ENCODE data around the gene PRH2.

PRH2 gene

GRCh38 chr12:10940389-10940788 is 11.4 kb downstream of the PRH2 start:
- ChIA-PET CTCF (no interaction called here), POLR2A (no interaction called here)
- TF ChIP-seq ZNF747 (tag by site-specific recombination; IDR thresholded peaks at IDR 0.05) (no peak), ZNF561 (tag by site-specific recombination; IDR thresholded peaks at IDR 0.05; ENCODE audit: borderline replicate concordance) (no peak), KLF16 (tag by site-specific recombination; IDR thresholded peaks at IDR 0.05) (no peak)
- Histone ChIP-seq H3K9me3 (ENCODE audit: control insufficient read depth, insufficient read depth, low read depth, low read length) (no peaks in the 10 kb centered on the region), H3K4me3 (ENCODE audit: low read depth, low read length) (no peak overlapping the region), H3K27ac (ENCODE audit: extremely low read depth, low read depth, low read length) (no peak overlapping the region), H3K36me3 (ENCODE audit: control insufficient read depth in 2 of 2, insufficient read depth in 1 of 2, low read length in 2 of 2) (no peaks in the 10 kb centered on the region), H3K4me1 (ENCODE audit: control insufficient read depth, insufficient read depth, low read length) (no peaks in the 10 kb centered on the region)

- no peak for TF ChIP-seq ZNF214 (tag by site-specific recombination; IDR thresholded peaks at IDR 0.05; ENCODE audit: borderline replicate concordance)
- TF ChIP-seq ZNF398 (tag by site-specific recombination; IDR thresholded peaks at IDR 0.05) = no peak
- TF ChIP-seq ZBTB6 (tag by site-specific recombination; IDR thresholded peaks at IDR 0.05) = no peak
- TF ChIP-seq ZBTB48 (tag by site-specific recombination; IDR thresholded peaks at IDR 0.05) = no peak
- no peak for TF ChIP-seq ZNF146 (tag by site-specific recombination; IDR thresholded peaks at IDR 0.05)
- TF ChIP-seq ZNF26 (tag by site-specific recombination; IDR thresholded peaks at IDR 0.05) = no peak
- no peak for TF ChIP-seq KLF17 (tag by site-specific recombination; IDR thresholded peaks at IDR 0.05)
- no peaks in the 10 kb centered on the region for H3K9me3 ChIP-seq (ENCODE audit: control insufficient read depth, insufficient read depth, low read depth, low read length)
- no peak overlapping the region for H3K27ac ChIP-seq (ENCODE audit: extremely low read depth, low read depth, low read length)
- POLR2A ChIA-PET = no interaction called here
- H3K36me3 ChIP-seq (ENCODE audit: control insufficient read depth in 2 of 2, insufficient read depth in 1 of 2, low read length in 2 of 2) = no peaks in the 10 kb centered on the region
- CTCF ChIA-PET = no interaction called here
- no peaks in the 10 kb centered on the region for H3K4me1 ChIP-seq (ENCODE audit: control insufficient read depth, insufficient read depth, low read length)
- no peak overlapping the region for H3K4me3 ChIP-seq (ENCODE audit: low read depth, low read length)
Measured at GRCh38 chr12:10941369-10941768, 12.3 kb downstream of the PRH2 start.

GRCh38 chr12:10941916-10942607 is 13.0 kb downstream of the PRH2 start:
- Histone ChIP-seq H3K4me1 (ENCODE audit: control insufficient read depth, insufficient read depth, low read length) (no peaks in the 10 kb centered on the region), H3K9me3 (ENCODE audit: control insufficient read depth, insufficient read depth, low read depth, low read length) (no peaks in the 10 kb centered on the region), H3K36me3 (ENCODE audit: control insufficient read depth in 2 of 2, insufficient read depth in 1 of 2, low read length in 2 of 2) (no peaks in the 10 kb centered on the region), H3K27ac (ENCODE audit: extremely low read depth, low read depth, low read length) (no peak overlapping the region), H3K4me3 (ENCODE audit: low read depth, low read length) (no peak overlapping the region)
- ChIA-PET CTCF (interaction anchor here (0.7 kb wide), 1 partner anchor 46 kb away, joined by 4 read pairs; no protein-coding TSS in a partner anchor), POLR2A (no interaction called here)
- TF ChIP-seq ZNF514 (tag by site-specific recombination; IDR thresholded peaks at IDR 0.05) = no peak
- no peak for TF ChIP-seq REPIN1 (tag by site-specific recombination; IDR thresholded peaks at IDR 0.05; ENCODE audit: low read depth)
- no peak for TF ChIP-seq SALL2 (tag by site-specific recombination; IDR thresholded peaks at IDR 0.05; ENCODE audit: borderline replicate concordance)
- no peak for TF ChIP-seq ZBTB1 (tag by site-specific recombination; IDR thresholded peaks at IDR 0.05)
- no peak for TF ChIP-seq ZNF701 (tag by site-specific recombination; IDR thresholded peaks at IDR 0.05)
- TF ChIP-seq ZNF660 (tag by site-specific recombination; IDR thresholded peaks at IDR 0.05) = no peak
- no peak for TF ChIP-seq ZNF416 (tag by site-specific recombination; IDR thresholded peaks at IDR 0.05)
- TF ChIP-seq ZNF747 (tag by site-specific recombination; IDR thresholded peaks at IDR 0.05) = no peak
- TF ChIP-seq ZNF114 (tag by site-specific recombination; IDR thresholded peaks at IDR 0.05) = no peak
- no peak for TF ChIP-seq ZNF280D (tag by site-specific recombination; IDR thresholded peaks at IDR 0.05)
- TF ChIP-seq ZNF335 (tag by site-specific recombination; conservative IDR thresholded peaks at IDR 0.05) = no peak
- TF ChIP-seq ZNF513 (tag by site-specific recombination; IDR thresholded peaks at IDR 0.05) = no peak

Measured in HEK293 (cell line).